HepG2 (cell line): Measurements from ENCODE around the gene SEPTIN10. TPM values are rescaled to one million over a fixed set of nuclear protein-coding genes. Genes with fewer than 3 reads are reported as not detected.

Experiments used
- ATAC-seq: fragments of 200-7000 bp; cut with Tn5 transposase; 3 replicates; pipeline ENCODE4 v1.9.1; 2020; ENCODE audit warnings: mild to moderate bottlenecking, moderate library complexity
- BruUV-seq: library from RNA; stranded (reverse); fragments of 400-500 nt; replicated peaks from 2 replicates; lab custom pipeline; 2021; lab: Mats Ljungman, UMichigan
- CTCF ChIA-PET: fragments of 300-600 bp; formaldehyde crosslinking; extraction: SDS; loops from one replicate; lab custom pipeline; 2021; ENCODE audit warnings: low total read pairs, inconsistent platforms, low intra/inter-chr PET ratio; lab: Yijun Ruan, JAX
- POLR2A ChIA-PET: fragments of 350-600 bp; sonication (Branson Sonifier 250); formaldehyde crosslinking; loops from one replicate; lab custom pipeline; 2020; ENCODE audit warnings: antibody characterized with exemption, inconsistent platforms; lab: Yijun Ruan, JAX
- DNase-seq: peaks from one replicate; pipeline ENCODE4 v3.0.0-alpha.2; 2015; ENCODE audit warnings: low spot score
- FAIRE-seq: peaks from 3 replicates; lab custom pipeline; 2011; peaks lifted over from hg19 to GRCh38; lab: Jason Lieb, UNC
- H2AFZ ChIP-seq: one replicate; pipeline ENCODE4 v1.6.1; 2011; ENCODE audit warnings: low read length, inconsistent platforms
- H3K27ac ChIP-seq: fragments of 300-600 bp; 3 replicates; pipeline ENCODE4 v1.8.0; 2011; ENCODE audit warnings: mixed run types, mild to moderate bottlenecking, mixed read lengths, low read length, inconsistent platforms; ENCODE audit not compliant: insufficient read depth; ENCODE audit errors: extremely low read length
- H3K27me3 ChIP-seq, 2 experiments: fragments of 200-600 bp in 1 of 2; 2 replicates in 1 of 2; 3 replicates in 1 of 2; pipeline versions ENCODE4 v1.6.0 to v1.8.0; 2011; ENCODE audit warnings: low read length in 2 of 2, mild to moderate bottlenecking in 2 of 2, moderate library complexity in 2 of 2, inconsistent platforms in 1 of 2; ENCODE audit not compliant: insufficient read depth in 2 of 2, control insufficient read depth in 1 of 2
- H3K36me3 ChIP-seq, 2 experiments: fragments of 200-600 bp in 1 of 2; replicated peaks in 1 of 2; 2 replicates in 1 of 2; 3 replicates in 1 of 2; pipeline versions ENCODE4 v1.5.1 to v1.8.0; 2011; ENCODE audit warnings: low read length in 2 of 2, inconsistent platforms in 1 of 2; ENCODE audit not compliant: insufficient read depth in 2 of 2, control insufficient read depth in 1 of 2
- H3K4me1 ChIP-seq: 2 replicates; pipeline ENCODE4 v1.5.1; 2012; ENCODE audit warnings: low read length, inconsistent platforms; ENCODE audit not compliant: insufficient read depth
- H3K4me2 ChIP-seq: 2 replicates; pipeline ENCODE4 v1.6.0; 2011; ENCODE audit warnings: low read depth, low read length, inconsistent platforms
- H3K4me3 ChIP-seq, 3 experiments: fragments of 200-600 bp in 1 of 3; sonication (generic), shearing (Covaris generic) in 1 of 3; replicated peaks in 1 of 3; 2 replicates each; pipeline ENCODE4 v1.5.1; 2011 to 2016; ENCODE audit warnings: low read length in 3 of 3, inconsistent platforms in 2 of 3, low read depth in 2 of 3, mild to moderate bottlenecking in 2 of 3, control low read depth in 1 of 3, mixed read lengths in 1 of 3; ENCODE audit not compliant: insufficient read depth in 1 of 3
- H3K79me2 ChIP-seq: one replicate; pipeline ENCODE4 v1.6.1; 2011; ENCODE audit warnings: low read length, inconsistent platforms; ENCODE audit not compliant: insufficient read depth
- H3K9ac ChIP-seq: 2 replicates; pipeline ENCODE4 v1.6.0; 2011; ENCODE audit warnings: mild to moderate bottlenecking, low read depth, low read length, inconsistent platforms; ENCODE audit not compliant: insufficient read depth
- H3K9me3 ChIP-seq: 2 replicates; pipeline ENCODE4 v1.5.1; 2012; ENCODE audit warnings: mild to moderate bottlenecking, low read length
- H4K20me1 ChIP-seq: 2 replicates; pipeline ENCODE4 v1.6.0; 2011; ENCODE audit warnings: inconsistent platforms, mild to moderate bottlenecking, low read length, moderate library complexity; ENCODE audit not compliant: insufficient read depth
- ARNT ChIP-seq: fragments of 450-650 bp; IDR thresholded peaks from 2 replicates; pipeline ENCODE4 v1.6.1; 2017
- CHCHD3 ChIP-seq: sonication (generic); formaldehyde crosslinking; IDR thresholded peaks from 2 replicates; pipeline ENCODE4 v1.8.0; 2022; ENCODE audit warnings: mild to moderate bottlenecking, missing genetic modification reagents, moderate library complexity
- CREB3 ChIP-seq: sonication (generic); formaldehyde crosslinking; IDR thresholded peaks from 2 replicates; pipeline ENCODE4 v1.5.0; 2020; ENCODE audit warnings: missing genetic modification reagents
- FIP1L1 ChIP-seq: fragments of 200-400 bp; formaldehyde crosslinking; IDR thresholded peaks from 2 replicates; pipeline ENCODE4 v1.6.1; 2018; ENCODE audit warnings: low read depth, mild to moderate bottlenecking, low read length, moderate library complexity, borderline replicate concordance; ENCODE audit not compliant: insufficient read depth
- GABPA ChIP-seq, 2 experiments: IDR thresholded peaks; 2 replicates each; pipeline ENCODE4 v1.6.1; 2011 to 2016; ENCODE audit warnings: low read depth in 2 of 2, low read length in 1 of 2, missing biosample characterization in 1 of 2, missing genetic modification characterization in 1 of 2
- IKZF1 ChIP-seq: fragments of 450-650 bp; IDR thresholded peaks from 2 replicates; pipeline ENCODE4 v1.7.1; 2016
- KAT7 ChIP-seq: IDR thresholded peaks from 2 replicates; pipeline ENCODE4 v1.6.1; 2018; ENCODE audit warnings: borderline replicate concordance, missing compliant biosample characterization
- MLX ChIP-seq: IDR thresholded peaks from 2 replicates; pipeline ENCODE4 v1.6.1; 2016
- MNT ChIP-seq: fragments of 450-650 bp; IDR thresholded peaks from 2 replicates; pipeline ENCODE4 v1.6.1; 2016
- NBN ChIP-seq: fragments of 450-650 bp; conservative IDR thresholded peaks from 2 replicates; pipeline ENCODE4 v1.6.1; 2017
- SAFB2 ChIP-seq: sonication (generic); formaldehyde crosslinking; IDR thresholded peaks from 2 replicates; pipeline ENCODE4 v1.5.1; 2020; ENCODE audit warnings: missing genetic modification reagents, low read depth, mild to moderate bottlenecking, borderline replicate concordance
- SRSF1 ChIP-seq: fragments of 200-400 bp; formaldehyde crosslinking; optimal IDR thresholded peaks from 2 replicates; pipeline ENCODE3; 2017; ENCODE audit warnings: mild to moderate bottlenecking, low read depth, low read length, moderate library complexity
- TBX3 ChIP-seq: fragments of 450-650 bp; IDR thresholded peaks from 2 replicates; pipeline ENCODE4 v1.6.1; 2017; ENCODE audit warnings: antibody characterized with exemption, mild to moderate bottlenecking, inconsistent platforms, borderline replicate concordance
- ZNF207 ChIP-seq: fragments of 450-650 bp; IDR thresholded peaks from 2 replicates; pipeline ENCODE4 v1.6.1; 2016; ENCODE audit warnings: antibody characterized with exemption, borderline replicate concordance
- ZSCAN20 ChIP-seq: sonication (generic); formaldehyde crosslinking; IDR thresholded peaks from 2 replicates; pipeline ENCODE4 v1.4.0; 2020; ENCODE audit warnings: missing genetic modification reagents, mild to moderate bottlenecking, borderline replicate concordance
- ZSCAN21 ChIP-seq: sonication (generic); formaldehyde crosslinking; IDR thresholded peaks from 2 replicates; pipeline ENCODE4 v1.8.0; 2022; ENCODE audit warnings: mild to moderate bottlenecking, missing genetic modification reagents, moderate library complexity, borderline replicate concordance
- WGBS: methylation state at CpG from one replicate; pipeline ENCODE4 v1.1.6; 2017; ENCODE audit warnings: low lambda C conversion rate; 5-methylcytosine and 5-hydroxymethylcytosine counted together
- in situ Hi-C: cut with HindIII; loops from 2 replicates; pipeline ENCODE4 v1.10.0; 2017; ENCODE audit warnings: low pct_unique_long_range_greater_than_20kb; ENCODE audit not compliant: extremely low pct_ligation_motif_present
- intact Hi-C: fragments of 100-400 bp; cut with micrococcal nuclease; formaldehyde crosslinking; loops from one replicate; pipeline ENCODE4 v1.10.0; 2022; ENCODE audit not compliant: unreplicated experiment
- polyA plus RNA-seq, 8 experiments: library from polyadenylated mRNA; depleted of rRNA in 3 of 8; stranded (reverse) in 7 of 8; unstranded in 1 of 8; fragments of >200 nt; fragmentation: Illumina TruSeq in 4 of 8; extraction: Trizol in 4 of 8; gene quantifications; 2 replicates each; pipeline versions ENCODE4 v1.2.1 to v1.2.3, GENCODE V29; 2011 to 2016; ENCODE audit warnings: low read depth in 4 of 8, missing spikeins in 1 of 8, mixed read lengths in 1 of 8; ENCODE audit not compliant: insufficient read depth in 1 of 8
- total RNA-seq, 5 experiments: library from RNA; depleted of rRNA; stranded (reverse); fragments of >200 nt; fragmentation: Illumina TruSeq; extraction: Trizol; gene quantifications; 2 replicates each; pipeline ENCODE4 v1.2.3, GENCODE V29; 2016; ENCODE audit warnings: low read depth in 1 of 5

Gene SEPTIN10
- total and polyA plus RNA-seq, 2 of the 13 experiments (the other 11 are each of a cell fraction or from before 2014, with no cell fraction given): 45.8 to 67.5 TPM

GRCh38 chr2:109513749-109514588 is 99.8 kb downstream of the SEPTIN10 start:
- intact Hi-C loops: no loop called here

GRCh38 chr2:109513230-109513629 is 100.5 kb downstream of the SEPTIN10 start:
- in situ Hi-C loops (no loop called here), intact Hi-C loops (no loop called here)
- POLR2A ChIA-PET: no interaction called here
- Histone ChIP-seq H3K9me3 (no peaks in the 10 kb centered on the region), H3K4me2 (no peak overlapping the region), H4K20me1 (no peaks in the 10 kb centered on the region; the same call in 1 of the 2 replicates), H3K4me1 (peaks cover 28% of the 10 kb centered on the region), H2AFZ (no peak overlapping the region), H3K79me2 (no peaks in the 10 kb centered on the region), H3K9ac (no peak overlapping the region), H3K27me3 (peaks cover 0 to 14% of the 10 kb centered on the region in 2 experiments; a peak in 2 of 5 replicates), H3K36me3 (no peaks in the 10 kb centered on the region), H3K27ac (no peak overlapping the region), H3K4me3 (no peak overlapping the region)
- 63% methylated on average over 5 of the region's 5 CpGs for WGBS
- FAIRE-seq: no peak
- no TSS peak for BruUV-seq
- TF ChIP-seq CHCHD3 (CRISPR knock-in tag) (0 out of 2 replicates have a peak, but pooled peaks have one; percentile 72), TBX3 (0 out of 2 replicates have a peak, but pooled peaks have one; percentile 5), IKZF1 (0 out of 2 replicates have a peak, but pooled peaks have one; percentile 68), ZSCAN21 (no peak), MNT (peak; percentile 100), NBN (0 out of 2 replicates have a peak, but pooled peaks have one; percentile 47), ARNT (0 out of 2 replicates have a peak, but pooled peaks have one; percentile 31), ZNF207 (peak; percentile 91; the same call in 1 of the 2 replicates), CREB3 (CRISPR knock-in tag) (no peak)
- CTCF ChIA-PET: no interaction called here
- no peak for DNase-seq
- no peak for ATAC-seq

More at GRCh38 chr2:109513749-109514588, 99.8 kb downstream of the SEPTIN10 start:
- Histone ChIP-seq H3K79me2 (no peaks in the 10 kb centered on the region), H3K27me3 (peaks cover 0 to 14% of the 10 kb centered on the region in 2 experiments; a peak in 2 of 5 replicates), H3K9me3 (no peaks in the 10 kb centered on the region), H3K4me3 (no peak overlapping the region), H3K27ac (no peak overlapping the region), H4K20me1 (no peaks in the 10 kb centered on the region; the same call in 1 of the 2 replicates), H3K9ac (no peak overlapping the region), H3K36me3 (no peaks in the 10 kb centered on the region), H3K4me2 (peak overlapping the region; percentile 9; the same call in 1 of the 2 replicates), H2AFZ (no peak overlapping the region), H3K4me1 (peaks cover 31% of the 10 kb centered on the region)
- TF ChIP-seq SAFB2: no peak
- no peak for TF ChIP-seq SRSF1
- no peak for TF ChIP-seq KAT7
- TF ChIP-seq FIP1L1: no peak
- TF ChIP-seq GABPA (IDR thresholded peaks at IDR 0.05; ENCODE audit: low read depth, low read length): no peak
- no peak for TF ChIP-seq GABPA (CRISPR knock-in tag; IDR thresholded peaks at IDR 0.05; ENCODE audit: low read depth)
- no peak for TF ChIP-seq MLX
- no peak for TF ChIP-seq ZSCAN20 (CRISPR knock-in tag)
- ATAC-seq (no peak), FAIRE-seq (no peak), DNase-seq (no peak)
- CTCF ChIA-PET: no interaction called here
- POLR2A ChIA-PET: no interaction called here
- BruUV-seq: no TSS peak
- WGBS: 26% methylated on average over 9 of the region's 20 CpGs
- in situ Hi-C loops: no loop called here
